ENCODE results near the gene BAAT. TPM values are rescaled to one million over a fixed set of nuclear protein-coding genes. Genes with fewer than 3 reads are reported as not detected.

BAAT gene
- total RNA-seq, 2 donors from 2014 or later, result 0.07 TPM; not detected in 1

Other genes with a start within 250 kb of the BAAT start
- 10 to 100 TPM in 1 of 2 donors, 1 to 10 TPM in 1; 9.1 to 10.5 TPM for gene MRPL50, start 13.6 kb upstream of the BAAT start, total RNA-seq
- 10 to 100 TPM; 11.1 to 12.6 TPM for gene ZNF189, start 13.8 kb upstream of the BAAT start, total RNA-seq
- gene ALDOB, start 50.8 kb upstream of the BAAT start, total RNA-seq, result not detected
- gene RNF20, start 148.8 kb upstream of the BAAT start, total RNA-seq, result 10 to 100 TPM; 39.3 to 46.0 TPM
- not detected for gene PPP3R2, start 210.0 kb upstream of the BAAT start, total RNA-seq